Small intestine (tissue), 7 donors: ENCODE results near the gene CENPN. TPM values are rescaled to one million over a fixed set of nuclear protein-coding genes. Genes with fewer than 3 reads are reported as not detected.

ENCODE experiments used
- DNase-seq, 2 donors: peaks; one replicate each; pipeline versions ENCODE4 v3.0.0 to v3.0.0-alpha.2; 2013
- FAIRE-seq: peaks from 2 replicates; lab custom pipeline; 2012; peaks lifted over from hg19 to GRCh38; lab: Jason Lieb, UNC
- H3K27ac ChIP-seq, 3 donors: one replicate each; pipeline ENCODE4 v1.5.1; 2013; ENCODE audit warnings: low read length in 2 of 3, mild to moderate bottlenecking in 2 of 3, control low read depth in 1 of 3, inconsistent platforms in 1 of 3, low read depth in 1 of 3, moderate library complexity in 1 of 3
- H3K27me3 ChIP-seq, 3 donors: one replicate each; pipeline ENCODE4 v1.6.1; 2013; ENCODE audit warnings: low read length in 3 of 3, inconsistent platforms in 1 of 3; ENCODE audit not compliant: control insufficient read depth in 3 of 3, insufficient read depth in 3 of 3
- H3K36me3 ChIP-seq, 3 donors: one replicate each; pipeline ENCODE4 v1.6.1; 2013; ENCODE audit warnings: low read length in 3 of 3, inconsistent platforms in 1 of 3, low read depth in 1 of 3, mild to moderate bottlenecking in 1 of 3, moderate library complexity in 1 of 3; ENCODE audit not compliant: control insufficient read depth in 3 of 3, insufficient read depth in 2 of 3
- H3K4me1 ChIP-seq, 3 donors: one replicate each; pipeline ENCODE4 v1.6.1; 2013; ENCODE audit warnings: low read length in 2 of 3, inconsistent platforms in 1 of 3, low read depth in 1 of 3, mild to moderate bottlenecking in 1 of 3, moderate library complexity in 1 of 3; ENCODE audit not compliant: control insufficient read depth in 3 of 3, insufficient read depth in 2 of 3
- H3K4me3 ChIP-seq, 3 donors: one replicate each; pipeline ENCODE4 v1.5.1; 2013; ENCODE audit warnings: low read length in 3 of 3, control low read depth in 1 of 3, inconsistent platforms in 1 of 3, low read depth in 1 of 3, mild to moderate bottlenecking in 1 of 3, moderate library complexity in 1 of 3
- H3K9me3 ChIP-seq, 2 donors: one replicate each; pipeline ENCODE4 v1.6.1; 2013; ENCODE audit warnings: low read depth in 1 of 2, low read length in 1 of 2; ENCODE audit not compliant: control insufficient read depth in 2 of 2, insufficient read depth in 1 of 2
- WGBS, 3 donors: extraction: QIAGEN DNeasy Blood & Tissue Kit; methylation state at CpG; one replicate each; pipeline ENCODE4 v1.1.7; 2013; 5-methylcytosine and 5-hydroxymethylcytosine counted together
- polyA plus RNA-seq, 4 donors: library from polyadenylated mRNA; stranded (reverse) in 3 of 4; unstranded in 1 of 4; fragments of 200-250 nt in 3 of 4; fragments of 120-200 nt in 1 of 4; gene quantifications; one replicate each; pipeline versions ENCODE4 v1.2.1 to v1.2.3, GENCODE V29; 2013
- donor health status: healthy with polysubstance abuse.
- donor health status: control.
- donor health status: control.
- donor health status: Bipolar disorder and iron deficiency.
- donor health status: healthy.

Gene CENPN
- polyA plus RNA-seq, 4 donors = 5.8 to 22.9 (median 8.5) TPM

- H3K9me3 ChIP-seq = no peaks in the 10 kb centered on the region
- DNase-seq = peak in 1 of 2 donors; percentile 38
- H3K4me1 ChIP-seq = peaks cover 0 to 9% (median 8%) of the 10 kb centered on the region in 3 donors
- 50 to 61% (median 53%) methylated on average over 6 of the region's 6 CpGs for WGBS, 3 donors
- H3K36me3 ChIP-seq = peaks cover 0 to 6% (median 0%) of the 10 kb centered on the region in 3 donors
- H3K4me3 ChIP-seq = no peak overlapping the region
- no peaks in the 10 kb centered on the region for H3K27me3 ChIP-seq
- FAIRE-seq = no peak
- no peak overlapping the region for H3K27ac ChIP-seq
These were observed 13.7 kb upstream of the CENPN start for GRCh38 chr16:80993307-80993706.

- Histone ChIP-seq H3K36me3 (peaks cover 0 to 6% (median 0%) of the 10 kb centered on the region in 3 donors), H3K27me3 (no peaks in the 10 kb centered on the region), H3K9me3 (no peaks in the 10 kb centered on the region), H3K4me1 (peaks cover 0 to 10% (median 8%) of the 10 kb centered on the region in 3 donors), H3K4me3 (no peak overlapping the region), H3K27ac (no peak overlapping the region)
- FAIRE-seq (no peak), DNase-seq (no peak)
These were observed 13.2 kb upstream of the CENPN start for GRCh38 chr16:80993834-80994233.

GRCh38 chr16:80994451-80994850, 12.6 kb upstream of the CENPN start:
- FAIRE-seq (no peak), DNase-seq (no peak)
- H3K9me3 ChIP-seq = no peaks in the 10 kb centered on the region
- no peak overlapping the region for H3K27ac ChIP-seq
- H3K36me3 ChIP-seq = peaks cover 0 to 6% (median 0%) of the 10 kb centered on the region in 3 donors
- H3K4me1 ChIP-seq = peaks cover 0 to 10% (median 8%) of the 10 kb centered on the region in 3 donors
- H3K4me3 ChIP-seq = no peak overlapping the region
- H3K27me3 ChIP-seq = no peaks in the 10 kb centered on the region

- Histone ChIP-seq H3K4me3 (peak overlapping the region in 1 of 3 donors; percentile 38), H3K36me3 (peaks cover 0 to 3% (median 0%) of the 10 kb centered on the region in 3 donors), H3K27ac (peak overlapping the region in 1 of 3 donors; percentile 78), H3K9me3 (no peaks in the 10 kb centered on the region), H3K4me1 (peaks cover 0 to 10% (median 8%) of the 10 kb centered on the region in 3 donors), H3K27me3 (no peaks in the 10 kb centered on the region)
- no peak for FAIRE-seq
- DNase-seq = no peak
- 8 to 29% (median 15%) methylated on average over 4 of the region's 4 CpGs for WGBS, 3 donors
These were observed 10.3 kb upstream of the CENPN start for GRCh38 chr16:80996688-80997138.

- 2 to 15% (median 4%) methylated on average over 9 of the region's 9 CpGs for WGBS, 3 donors
- FAIRE-seq (no peak), DNase-seq (peak; percentile 86 to 88)
- peaks cover 0 to 3% (median 0%) of the 10 kb centered on the region in 3 donors for H3K36me3 ChIP-seq
- no peaks in the 10 kb centered on the region for H3K27me3 ChIP-seq
- H3K9me3 ChIP-seq = no peaks in the 10 kb centered on the region
- H3K27ac ChIP-seq = peak overlapping the region; percentile 73 to 93 (median 78)
- peaks cover 0 to 10% (median 8%) of the 10 kb centered on the region in 3 donors for H3K4me1 ChIP-seq
- H3K4me3 ChIP-seq = peak overlapping the region; percentile 29 to 48 (median 38)
These were observed 9.7 kb upstream of the CENPN start for GRCh38 chr16:80997139-80997798.

DNA sequence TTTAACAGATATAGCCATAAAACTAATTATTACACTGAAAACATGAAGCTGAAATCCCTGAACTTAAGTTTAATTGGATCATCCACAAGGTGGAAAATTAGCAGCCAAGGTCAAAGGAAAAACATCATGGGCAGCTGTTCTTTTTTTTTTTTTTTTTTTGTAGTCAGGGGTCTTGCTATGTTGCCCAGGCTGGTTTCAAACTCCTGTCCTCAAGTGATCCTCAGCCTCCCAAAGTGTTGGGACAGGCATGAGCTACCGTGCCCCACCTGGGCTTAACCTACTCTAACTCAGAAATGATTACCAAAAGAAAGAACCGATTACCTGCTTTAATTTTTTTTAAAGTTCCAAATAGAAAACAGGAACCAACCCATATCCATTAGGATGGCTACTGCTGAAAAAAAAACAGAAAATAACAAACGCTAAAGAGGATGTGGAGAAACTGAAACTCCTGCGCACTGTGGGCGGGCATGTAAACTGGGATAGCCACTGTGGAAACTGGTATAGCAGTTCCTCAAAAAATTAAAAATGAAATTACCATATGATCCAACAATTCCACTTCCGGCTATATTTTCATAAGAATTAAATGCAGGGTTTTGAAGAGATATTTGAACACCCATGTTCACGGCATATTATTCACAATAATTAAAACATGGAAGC, 8.9 kb upstream of the CENPN start:
- H3K36me3 ChIP-seq = peaks cover 0 to 3% (median 0%) of the 10 kb centered on the region in 3 donors
- DNase-seq (no peak), FAIRE-seq (no peak)
- no peaks in the 10 kb centered on the region for H3K27me3 ChIP-seq
- peaks cover 0 to 10% (median 8%) of the 10 kb centered on the region in 3 donors for H3K4me1 ChIP-seq
- peak overlapping the region; percentile 14 to 78 (median 32) for H3K27ac ChIP-seq
- H3K9me3 ChIP-seq = no peaks in the 10 kb centered on the region
- WGBS, 3 donors = 76 to 81% (median 80%) methylated on average over 7 of the region's 7 CpGs
- H3K4me3 ChIP-seq = no peak overlapping the region

DNA sequence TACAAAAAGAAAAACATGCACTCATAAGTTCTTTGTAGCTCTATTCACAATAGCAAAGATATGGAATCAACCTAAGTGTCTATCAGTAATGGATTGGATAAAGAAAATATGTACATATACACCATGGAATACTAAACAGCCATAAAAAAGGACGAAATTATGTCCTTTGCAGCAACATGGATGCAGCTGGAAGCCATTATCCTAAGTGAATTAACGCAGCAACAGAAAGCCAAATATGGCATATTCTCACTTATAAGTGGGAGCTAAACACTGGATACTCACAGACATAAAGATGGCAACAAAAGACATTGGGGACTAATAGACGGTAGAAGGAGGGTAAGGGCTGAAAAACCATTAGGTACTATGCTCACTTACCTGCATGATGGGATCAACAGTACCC, 6.1 kb upstream of the CENPN start:
- Histone ChIP-seq H3K27ac (no peak overlapping the region), H3K36me3 (no peaks in the 10 kb centered on the region), H3K27me3 (no peaks in the 10 kb centered on the region), H3K4me3 (no peak overlapping the region), H3K4me1 (peaks cover 0 to 17% (median 9%) of the 10 kb centered on the region in 3 donors), H3K9me3 (no peaks in the 10 kb centered on the region)
- FAIRE-seq (no peak), DNase-seq (no peak)
- WGBS, 3 donors = 95 to 97% (median 95%) methylated on average over 3 of the region's 3 CpGs

DNA sequence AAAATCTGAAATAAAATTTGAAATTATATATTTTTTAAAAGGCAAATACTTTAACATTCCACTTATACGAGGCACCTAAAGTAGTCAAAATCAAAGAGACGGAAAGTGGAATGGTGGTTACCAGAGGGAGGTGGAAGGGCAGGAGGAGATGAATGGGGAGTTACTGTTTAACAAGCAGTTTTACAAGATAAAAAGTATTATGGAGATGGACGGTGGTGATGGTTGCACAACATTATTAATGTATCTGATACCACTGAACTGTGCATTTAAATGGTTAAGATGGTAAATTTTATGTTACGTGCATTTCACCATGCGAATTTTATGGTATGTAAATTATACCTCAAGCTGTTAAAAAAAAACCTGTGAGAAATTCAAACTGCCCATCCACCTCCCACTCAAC, 5.7 kb upstream of the CENPN start:
- Histone ChIP-seq H3K27me3 (no peaks in the 10 kb centered on the region), H3K4me1 (peaks cover 0 to 17% (median 9%) of the 10 kb centered on the region in 3 donors), H3K9me3 (no peaks in the 10 kb centered on the region), H3K4me3 (no peak overlapping the region), H3K36me3 (no peaks in the 10 kb centered on the region), H3K27ac (no peak overlapping the region)
- WGBS, 3 donors = 42 to 60% (median 45%) methylated on average over 5 of the region's 5 CpGs
- FAIRE-seq (no peak), DNase-seq (peak in 1 of 2 donors; percentile 33)
